H9 (cell line): ENCODE data around the gene DGLUCY. TPM values are rescaled to one million over a fixed set of nuclear protein-coding genes. Genes with fewer than 3 reads are reported as not detected.

Experiments used
- DNase-seq: peaks from one replicate; pipeline ENCODE4 v3.0.0-alpha.2; 2017
- H2AFZ ChIP-seq: one replicate; pipeline ENCODE4 v1.6.1; 2013; ENCODE audit warnings: mild to moderate bottlenecking, low read length, control low read depth, moderate library complexity
- H2AK5ac ChIP-seq: 2 replicates; pipeline ENCODE4 v1.6.1; 2013; ENCODE audit warnings: low read length, control low read depth, mixed read lengths; ENCODE audit not compliant: insufficient read length
- H2BK120ac ChIP-seq: one replicate; pipeline ENCODE4 v1.6.1; 2013; ENCODE audit warnings: low read depth, mild to moderate bottlenecking, low read length, control low read depth, inconsistent platforms; ENCODE audit not compliant: poor library complexity, severe bottlenecking
- H2BK12ac ChIP-seq: 2 replicates; pipeline ENCODE4 v1.6.1; 2013; ENCODE audit warnings: low read length, control low read depth, mixed read lengths, low read depth; ENCODE audit not compliant: insufficient read length
- H2BK15ac ChIP-seq: 2 replicates; pipeline ENCODE4 v1.6.1; 2013; ENCODE audit warnings: low read depth, low read length, control low read depth
- H2BK20ac ChIP-seq: one replicate; pipeline ENCODE4 v1.6.1; 2013; ENCODE audit warnings: low read depth, mild to moderate bottlenecking, low read length, control low read depth, inconsistent platforms; ENCODE audit not compliant: poor library complexity, severe bottlenecking
- H2BK5ac ChIP-seq: 2 replicates; pipeline ENCODE4 v1.6.1; 2013; ENCODE audit warnings: low read length, control low read depth, mixed read lengths; ENCODE audit not compliant: insufficient read length
- H3K14ac ChIP-seq: 2 replicates; pipeline ENCODE4 v1.6.1; 2013; ENCODE audit warnings: low read length, control low read depth; ENCODE audit not compliant: insufficient read depth
- H3K18ac ChIP-seq: 2 replicates; pipeline ENCODE4 v1.6.1; 2013; ENCODE audit warnings: low read depth, mild to moderate bottlenecking, mixed read lengths, low read length, control low read depth; ENCODE audit not compliant: insufficient read length
- H3K23ac ChIP-seq: 2 replicates; pipeline ENCODE4 v1.6.1; 2013; ENCODE audit warnings: low read length, control low read depth, mixed read lengths, low read depth; ENCODE audit not compliant: insufficient read length
- H3K23me2 ChIP-seq: 2 replicates; pipeline ENCODE4 v1.6.1; 2013; ENCODE audit warnings: low read depth, mild to moderate bottlenecking, mixed read lengths, low read length, control low read depth; ENCODE audit not compliant: insufficient read length, poor library complexity, severe bottlenecking
- H3K27ac ChIP-seq: 2 replicates; pipeline ENCODE4 v1.5.1; 2013; ENCODE audit warnings: low read length, control low read depth, mixed read lengths, low read depth; ENCODE audit not compliant: insufficient read length
- H3K27me3 ChIP-seq: 2 replicates; pipeline ENCODE4 v1.6.1; 2013; ENCODE audit warnings: low read length, control low read depth, inconsistent platforms; ENCODE audit not compliant: insufficient read depth
- H3K4ac ChIP-seq: 2 replicates; pipeline ENCODE4 v1.6.1; 2013; ENCODE audit warnings: low read depth, mild to moderate bottlenecking, control low read depth, inconsistent platforms, low read length, moderate library complexity
- H3K4me1 ChIP-seq: 2 replicates; pipeline ENCODE4 v1.6.1; 2013; ENCODE audit warnings: low read length, control low read depth, inconsistent platforms; ENCODE audit not compliant: insufficient read depth
- H3K4me2 ChIP-seq: 2 replicates; pipeline ENCODE4 v1.6.1; 2013; ENCODE audit warnings: low read length, control low read depth, mixed read lengths; ENCODE audit not compliant: insufficient read length, insufficient read depth
- H3K56ac ChIP-seq: 2 replicates; pipeline ENCODE4 v1.6.1; 2013; ENCODE audit warnings: low read depth, mild to moderate bottlenecking, mixed read lengths, low read length, control low read depth; ENCODE audit not compliant: insufficient read length
- H3K79me1 ChIP-seq: 2 replicates; pipeline ENCODE4 v1.6.1; 2013; ENCODE audit warnings: low read depth, mild to moderate bottlenecking, moderate library complexity, low read length, control low read depth, inconsistent platforms; ENCODE audit not compliant: insufficient read depth, poor library complexity, severe bottlenecking
- H3K79me2 ChIP-seq: 2 replicates; pipeline ENCODE4 v1.6.1; 2013; ENCODE audit warnings: low read length, control low read depth, inconsistent platforms; ENCODE audit not compliant: insufficient read depth
- H3K9ac ChIP-seq: 2 replicates; pipeline ENCODE4 v1.6.1; 2013; ENCODE audit warnings: low read length, control low read depth, mixed read lengths; ENCODE audit not compliant: insufficient read length; ENCODE audit errors: extremely low read depth
- H3K9me3 ChIP-seq: one replicate; pipeline ENCODE4 v1.6.1; 2013; ENCODE audit warnings: low read depth, low read length, inconsistent platforms; ENCODE audit not compliant: control insufficient read depth
- H3T11ph ChIP-seq: one replicate; pipeline ENCODE4 v1.6.1; 2013; ENCODE audit warnings: mild to moderate bottlenecking, low read length, control low read depth, inconsistent platforms
- H4K20me1 ChIP-seq: one replicate; pipeline ENCODE4 v1.6.1; 2013; ENCODE audit not compliant: control insufficient read depth, insufficient read length, insufficient read depth
- H4K5ac ChIP-seq: 2 replicates; pipeline ENCODE4 v1.6.1; 2013; ENCODE audit warnings: low read depth, mild to moderate bottlenecking, mixed read lengths, low read length, control low read depth; ENCODE audit not compliant: insufficient read length
- H4K8ac ChIP-seq: replicated peaks from 2 replicates; pipeline ENCODE4 v1.6.1; 2013; ENCODE audit warnings: low read length, control low read depth, mixed read lengths, low read depth; ENCODE audit not compliant: insufficient read length
- H4K91ac ChIP-seq: 2 replicates; pipeline ENCODE4 v1.6.1; 2013; ENCODE audit warnings: low read depth, mild to moderate bottlenecking, moderate library complexity, mixed read lengths, low read length, control low read depth; ENCODE audit not compliant: insufficient read length
- H3K27ac Mint-ChIP-seq, 3 experiments: 2 replicates in 2 of 3; 3 replicates in 1 of 3; pipeline ENCODE4 v1.8.0; 2020 to 2021; ENCODE audit warnings: mixed read lengths in 3 of 3, mild to moderate bottlenecking in 1 of 3, moderate library complexity in 1 of 3
- H3K27me3 Mint-ChIP-seq: 2 replicates; pipeline ENCODE4 v1.8.0; 2021; ENCODE audit warnings: low read depth, mild to moderate bottlenecking, moderate library complexity, mixed read lengths
- H3K36me3 Mint-ChIP-seq, 3 experiments: 2 replicates in 2 of 3; 3 replicates in 1 of 3; pipeline ENCODE4 v1.8.0; 2020 to 2021; ENCODE audit warnings: low read depth in 3 of 3, mixed read lengths in 3 of 3; ENCODE audit not compliant: insufficient read depth in 1 of 3
- H3K4me1 Mint-ChIP-seq, 2 experiments: 2 replicates each; pipeline ENCODE4 v1.8.0; 2020; ENCODE audit warnings: mixed read lengths in 2 of 2
- H3K4me3 Mint-ChIP-seq, 2 experiments: 2 replicates in 1 of 2; 3 replicates in 1 of 2; pipeline ENCODE4 v1.8.0; 2020 to 2021; ENCODE audit warnings: mild to moderate bottlenecking in 2 of 2, mixed read lengths in 2 of 2, moderate library complexity in 1 of 2
- H3K9me3 Mint-ChIP-seq, 2 experiments: 2 replicates in 1 of 2; 3 replicates in 1 of 2; pipeline ENCODE4 v1.8.0; 2020; ENCODE audit warnings: mild to moderate bottlenecking in 2 of 2, mixed read lengths in 2 of 2, moderate library complexity in 1 of 2
- CTCF ChIP-seq: fragments of 200-600 bp; sonication (generic); conservative IDR thresholded peaks from 3 replicates; pipeline ENCODE4 v1.8.0; 2021; ENCODE audit warnings: antibody characterized with exemption, mild to moderate bottlenecking
- WGBS: extraction: QIAGEN DNeasy Blood & Tissue Kit; methylation state at CpG from one replicate; pipeline ENCODE4 v1.1.7; 2013; ENCODE audit warnings: missing lambda C conversion rate, low lambda C conversion rate, mixed read lengths; ENCODE audit not compliant: insufficient read length; ENCODE audit errors: extremely low coverage; 5-methylcytosine and 5-hydroxymethylcytosine counted together
- total RNA-seq: library from RNA; stranded (reverse); gene quantifications from 2 replicates; pipeline ENCODE4 v1.2.1, GENCODE V29; 2021

Gene DGLUCY
- total RNA-seq, 1 experiment from 2014 or later = 29.6 TPM

GRCh38 chr14:91255026-91255695 is 141.3 kb downstream of the DGLUCY start:
- H3K27ac Mint-ChIP-seq = no peak overlapping the region
- peaks cover 2% of the 10 kb centered on the region; the same call in 1 of the 2 replicates for H3K4me1 ChIP-seq
- no peak overlapping the region for H4K91ac ChIP-seq
- 0 out of 3 replicates have a peak, but pooled peaks have one; percentile 17 for TF ChIP-seq CTCF
- H2BK5ac ChIP-seq = no peak overlapping the region
- no peak overlapping the region for H3K27ac ChIP-seq
- no peaks in the 10 kb centered on the region for H3K9me3 Mint-ChIP-seq
- H2BK120ac ChIP-seq = no peak overlapping the region
- H4K8ac ChIP-seq = no peak overlapping the region
- peaks cover 20 to 23% of the 10 kb centered on the region in 2 experiments for H3K4me1 Mint-ChIP-seq
- no peak overlapping the region for H3K4me2 ChIP-seq
- DNase-seq = no peak
- H2BK12ac ChIP-seq = no peak overlapping the region
- no peaks in the 10 kb centered on the region for H3K9me3 ChIP-seq
- peaks cover 48% of the 10 kb centered on the region for H3K27me3 Mint-ChIP-seq
- H4K20me1 ChIP-seq = no peaks in the 10 kb centered on the region
- H2AK5ac ChIP-seq = no peak overlapping the region
- H3K79me2 ChIP-seq = no peaks in the 10 kb centered on the region
- H3K56ac ChIP-seq = no peak overlapping the region
- no peak overlapping the region for H2BK20ac ChIP-seq
- H3K14ac ChIP-seq = no peak overlapping the region
- no peak overlapping the region for H2BK15ac ChIP-seq
- no peak overlapping the region for H3K9ac ChIP-seq
- H3K4ac ChIP-seq = no peak overlapping the region
- H3K18ac ChIP-seq = no peak overlapping the region
- peak overlapping the region in 1 of 2 experiments; percentile 38; a peak in 3 of 5 replicates for H3K4me3 Mint-ChIP-seq
- no peaks in the 10 kb centered on the region for H3K36me3 Mint-ChIP-seq
- H4K5ac ChIP-seq = no peak overlapping the region
- H3K23ac ChIP-seq = no peak overlapping the region
- H2AFZ ChIP-seq = no peak overlapping the region
- no peaks in the 10 kb centered on the region; the same call in 1 of the 2 replicates for H3K27me3 ChIP-seq
- H3T11ph ChIP-seq = no peak overlapping the region
- peaks cover 3% of the 10 kb centered on the region for H3K23me2 ChIP-seq
- no CpG with 5 or more reads among the region's 9 CpGs for WGBS
- H3K79me1 ChIP-seq = no peaks in the 10 kb centered on the region
